Endothelial cell of umbilical vein (primary cell): ENCODE results near the gene SLC29A3. TPM values are rescaled to one million over a fixed set of nuclear protein-coding genes. Genes with fewer than 3 reads are reported as not detected.

Experiments used
- BruUV-seq: library from RNA; stranded (reverse); fragments of 400-500 nt; replicated peaks from 2 replicates; lab custom pipeline; 2021; lab: Mats Ljungman, UMichigan
- CTCF ChIA-PET: fragments of 300-600, 350-600 bp; sonication (Branson Sonifier 250); formaldehyde crosslinking; loops from one replicate; lab custom pipeline; 2021; ENCODE audit warnings: antibody characterized with exemption, inconsistent platforms; lab: Charles Lee
- POLR2A ChIA-PET: fragments of 300-600, 350-600 bp; sonication (Branson Sonifier 250); formaldehyde crosslinking; loops from one replicate; lab custom pipeline; 2021; ENCODE audit warnings: antibody characterized with exemption, inconsistent platforms; lab: Charles Lee
- DNase-seq: peaks from one replicate; pipeline ENCODE4 v3.0.0-alpha.2; 2011; ENCODE audit warnings: low read depth, low spot score
- FAIRE-seq: peaks from 2 replicates; lab custom pipeline; 2011; peaks lifted over from hg19 to GRCh38; lab: Jason Lieb, UNC
- H2AFZ ChIP-seq: 2 replicates; pipeline ENCODE4 v1.6.0; 2012; ENCODE audit warnings: low read depth, low read length, control low read depth, inconsistent platforms
- H3K27ac ChIP-seq: 2 replicates; pipeline ENCODE4 v1.5.1; 2011; ENCODE audit warnings: low read depth, mild to moderate bottlenecking, control low read depth, low read length, moderate library complexity; ENCODE audit not compliant: insufficient read depth
- H3K27me3 ChIP-seq, 2 experiments: 2 replicates each; pipeline versions ENCODE4 v1.6.0 to v1.6.1; 2011; ENCODE audit warnings: low read length in 2 of 2, mixed read lengths in 1 of 2; ENCODE audit not compliant: control insufficient read depth in 2 of 2, insufficient read depth in 2 of 2
- H3K36me3 ChIP-seq, 2 experiments: 2 replicates in 1 of 2; 3 replicates in 1 of 2; pipeline ENCODE4 v1.5.1; 2011; ENCODE audit warnings: low read length in 2 of 2, mild to moderate bottlenecking in 1 of 2, moderate library complexity in 1 of 2; ENCODE audit not compliant: control insufficient read depth in 2 of 2, insufficient read depth in 2 of 2; ENCODE audit errors: extremely low read depth in 1 of 2
- H3K4me1 ChIP-seq: 3 replicates; pipeline ENCODE4 v1.5.1; 2011; ENCODE audit warnings: mild to moderate bottlenecking, low read length; ENCODE audit not compliant: control insufficient read depth, insufficient read depth; ENCODE audit errors: extremely low read depth
- H3K4me2 ChIP-seq: 2 replicates; pipeline ENCODE4 v1.6.1; 2011; ENCODE audit warnings: low read length, control low read depth, mixed read lengths; ENCODE audit not compliant: insufficient read depth
- H3K4me3 ChIP-seq, 3 experiments: fragments of 200-600 bp in 1 of 3; sonication (generic), shearing (Covaris generic) in 1 of 3; replicated peaks in 1 of 3; 2 replicates each; pipeline ENCODE4 v1.5.1; 2011 to 2016; ENCODE audit warnings: control low read depth in 3 of 3, low read length in 3 of 3, mild to moderate bottlenecking in 2 of 3, inconsistent platforms in 1 of 3, low read depth in 1 of 3, moderate library complexity in 1 of 3; ENCODE audit not compliant: insufficient read depth in 1 of 3
- H3K79me2 ChIP-seq: 2 replicates; pipeline ENCODE4 v1.6.0; 2012; ENCODE audit warnings: low read length, inconsistent platforms; ENCODE audit not compliant: control insufficient read depth, insufficient read depth
- H3K9ac ChIP-seq: replicated peaks from 2 replicates; pipeline ENCODE3; 2011; ENCODE audit warnings: low read length, control low read depth; ENCODE audit not compliant: insufficient read depth; ENCODE audit errors: extremely low read depth
- H3K9me1 ChIP-seq: replicated peaks from 3 replicates; pipeline ENCODE4 v1.6.0; 2011; ENCODE audit warnings: mild to moderate bottlenecking, low read length; ENCODE audit not compliant: control insufficient read depth, insufficient read depth; ENCODE audit errors: extremely low read depth
- H3K9me3 ChIP-seq: replicated peaks from 2 replicates; pipeline ENCODE4 v1.5.1; 2012; ENCODE audit warnings: low read length, inconsistent platforms; ENCODE audit not compliant: control insufficient read depth, insufficient read depth
- H4K20me1 ChIP-seq: replicated peaks from 2 replicates; pipeline ENCODE3; 2011; ENCODE audit warnings: mild to moderate bottlenecking, low read length; ENCODE audit not compliant: control insufficient read depth, insufficient read depth; ENCODE audit errors: extremely low read depth
- CTCF ChIP-seq, 2 donors: IDR thresholded peaks; 1 replicate in 1 of 2; 2 replicates in 1 of 2; pipeline ENCODE4 v1.5.1; 2011; ENCODE audit warnings: low read length in 2 of 2, mild to moderate bottlenecking in 2 of 2, moderate library complexity in 2 of 2, control low read depth in 1 of 2, inconsistent platforms in 1 of 2, low read depth in 1 of 2; ENCODE audit not compliant: insufficient read depth in 1 of 2; ENCODE audit errors: extremely low read depth in 1 of 2
- EZH2 ChIP-seq: IDR thresholded peaks from 2 replicates; pipeline ENCODE4 v1.6.1; 2012; ENCODE audit warnings: borderline replicate concordance, low read depth, mild to moderate bottlenecking, moderate library complexity, low read length, inconsistent platforms; ENCODE audit not compliant: severe bottlenecking
- FOS ChIP-seq: IDR thresholded peaks from 2 replicates; pipeline ENCODE4 v1.6.1; 2011; ENCODE audit warnings: mild to moderate bottlenecking, low read length, moderate library complexity, borderline replicate concordance; ENCODE audit not compliant: insufficient read depth
- GATA2 ChIP-seq: IDR thresholded peaks from 2 replicates; pipeline ENCODE4 v1.7.0; 2011; ENCODE audit warnings: low read depth, mild to moderate bottlenecking, moderate library complexity, mixed read lengths, low read length; ENCODE audit not compliant: insufficient read length, insufficient read depth
- JUN ChIP-seq: IDR thresholded peaks from 2 replicates; pipeline ENCODE4 v1.6.1; 2011; ENCODE audit warnings: borderline replicate concordance, low read depth; ENCODE audit not compliant: insufficient read length, insufficient read depth
- MYC ChIP-seq: IDR thresholded peaks from one replicate; pipeline ENCODE4 v1.6.1; 2011; ENCODE audit warnings: mild to moderate bottlenecking, low read depth, low read length
- POLR2A ChIP-seq: IDR thresholded peaks from 2 replicates; pipeline ENCODE4 v1.6.1; 2012; ENCODE audit warnings: low read depth, mild to moderate bottlenecking, control low read depth, low read length
- POLR2AphosphoS5 ChIP-seq: IDR thresholded peaks from 2 replicates; pipeline ENCODE4 v1.6.1; 2012; ENCODE audit warnings: low read depth, mild to moderate bottlenecking, control low read depth, low read length, moderate library complexity; ENCODE audit not compliant: insufficient read depth
- dilution Hi-C: fragments of 300-500 bp; cut with MboI; formaldehyde crosslinking; loops from one replicate; pipeline ENCODE4 v1.15.0; 2019; ENCODE audit warnings: low sequenced_read_pairs; ENCODE audit not compliant: extremely low pct_ligation_motif_present
- intact Hi-C: fragments of 100-400 bp; cut with micrococcal nuclease; formaldehyde crosslinking; loops from one replicate; pipeline ENCODE4 v1.10.0; 2022
- polyA plus RNA-seq, 4 experiments: library from polyadenylated mRNA; depleted of rRNA in 3 of 4; stranded (reverse) in 3 of 4; unstranded in 1 of 4; fragments of >200 nt; gene quantifications; 2 replicates each; pipeline versions ENCODE4 v1.2.1 to v1.2.3, GENCODE V29; 2011 to 2012; ENCODE audit warnings: missing spikeins in 1 of 4
- total RNA-seq: library from RNA; stranded (reverse); gene quantifications from 2 replicates; pipeline ENCODE4 v1.2.3, GENCODE V29; 2021
- TF ChIP-seq, protein P1 (sequence below): IDR thresholded peaks from 2 replicates; pipeline ENCODE4 v1.6.1; 2011; ENCODE audit not compliant: insufficient read depth, insufficient read length

The SLC29A3 gene
- total and polyA plus RNA-seq, 2 donors (not counting 3 experiments of a cell fraction or from before 2014, with no cell fraction given), result 5.0 to 9.1 TPM

DNA sequence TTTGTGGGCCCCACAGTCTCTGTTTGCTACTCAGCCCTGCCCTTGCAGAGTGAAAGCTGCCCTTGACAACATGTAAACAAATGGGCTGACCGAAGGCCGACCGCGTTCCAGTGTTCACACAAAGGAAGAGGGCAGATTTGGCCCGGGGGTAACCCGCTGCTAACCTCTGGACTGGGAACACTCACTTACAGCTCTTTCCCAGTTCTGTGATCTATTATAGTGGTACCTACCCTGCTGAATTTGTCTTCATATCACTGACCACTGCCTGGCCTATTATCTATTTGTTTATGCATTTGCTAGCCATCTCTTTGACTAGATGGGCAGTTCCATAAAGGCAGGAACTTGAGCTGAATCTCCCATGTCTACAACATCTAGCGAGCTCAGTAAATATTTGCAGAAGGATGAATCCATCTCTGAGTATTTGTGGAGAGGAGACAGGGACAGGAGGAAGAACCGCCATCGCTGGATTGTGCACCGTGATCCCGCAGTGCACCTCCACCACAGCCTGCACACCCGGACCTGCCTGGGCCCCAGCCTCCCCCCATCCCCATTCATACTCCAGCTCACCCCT is 15.2 kb downstream of the SLC29A3 start:
- no peak for TF ChIP-seq JUN
- TF ChIP-seq POLR2AphosphoS5, result no peak
- TF ChIP-seq GATA2, result no peak
- TF ChIP-seq FOS, result no peak
- TF ChIP-seq, protein P1, sequence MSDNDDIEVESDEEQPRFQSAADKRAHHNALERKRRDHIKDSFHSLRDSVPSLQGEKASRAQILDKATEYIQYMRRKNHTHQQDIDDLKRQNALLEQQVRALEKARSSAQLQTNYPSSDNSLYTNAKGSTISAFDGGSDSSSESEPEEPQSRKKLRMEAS, result no peak
- no peak for TF ChIP-seq EZH2
- TF ChIP-seq MYC, result no peak
- TF ChIP-seq POLR2A, result no peak
- no peak for TF ChIP-seq CTCF (IDR thresholded peaks at IDR 0.05; ENCODE audit: extremely low read depth in 1 of 2, insufficient read depth in 1 of 2, low read depth in 1 of 2, low read length in 2 of 2)
- BruUV-seq, result no TSS peak
- CTCF ChIA-PET, result interaction anchor here (1.5 to 2.3 kb wide), 2 partner anchors 15 to 44 kb away, joined by 5 to 7 read pairs; partner anchors contain the start of gene SLC29A3
- no peaks in the 10 kb centered on the region for H3K9me1 ChIP-seq
- no peaks in the 10 kb centered on the region for H4K20me1 ChIP-seq
- dilution Hi-C loops (no loop called here), intact Hi-C loops (no loop called here)
- H3K9ac ChIP-seq, result no peak overlapping the region
- H3K4me2 ChIP-seq, result no peak overlapping the region
- H3K27me3 ChIP-seq, result no peaks in the 10 kb centered on the region
- no peaks in the 10 kb centered on the region for H3K9me3 ChIP-seq
- no peaks in the 10 kb centered on the region for H3K79me2 ChIP-seq
- H2AFZ ChIP-seq, result no peak overlapping the region
- no peaks in the 10 kb centered on the region for H3K36me3 ChIP-seq
- FAIRE-seq, result no peak
- POLR2A ChIA-PET, result interaction anchor here (0.6 to 0.7 kb wide), 2 partner anchors 16 kb away, joined by 4 to 5 read pairs; partner anchors contain the start of gene SLC29A3
- no peak for DNase-seq
- H3K4me3 ChIP-seq, result no peak overlapping the region
- H3K27ac ChIP-seq, result no peak overlapping the region
- H3K4me1 ChIP-seq, result no peaks in the 10 kb centered on the region
